ENCODE data around the gene MCCC1. TPM values are rescaled to one million over a fixed set of nuclear protein-coding genes. Genes with fewer than 3 reads are reported as not detected.
"Not testable (repeated sequence)": the region's sequence is repeated elsewhere in the genome, so short reads cannot be mapped to it uniquely, and the experiment has no call there.

The MCCC1 gene
- total and polyA plus RNA-seq, 2 of the 4 experiments (the other 2 are of a cell fraction), result 14.2 to 17.9 TPM

- DNase-seq (peak; percentile 44), ATAC-seq (ENCODE audit: low read depth) (peak; percentile 63)
- Histone ChIP-seq H3K36me3 (ENCODE audit: control insufficient read depth, insufficient read depth, low read length) (no peaks in the 10 kb centered on the region), H3K14ac (replicated peaks; ENCODE audit: low read depth, low read length) (no peak overlapping the region), H3K9me3 (ENCODE audit: control insufficient read depth, insufficient read depth, low read length) (peaks cover 2% of the 10 kb centered on the region; the same call in 1 of the 2 replicates), H3K56ac (ENCODE audit: extremely low read depth, insufficient read depth, low read length) (no peak overlapping the region), H2AFZ (replicated peaks; ENCODE audit: low read length, poor library complexity) (no peak overlapping the region), H2AK5ac (ENCODE audit: low read depth, low read length) (no peak overlapping the region), H3K4me2 (ENCODE audit: low read depth, low read length) (no peak overlapping the region), H3K27ac (ENCODE audit: insufficient read depth, low read length) (no peak overlapping the region), H3K4me1 (ENCODE audit: control insufficient read depth, insufficient read depth, low read length) (no peaks in the 10 kb centered on the region), H3K23ac (ENCODE audit: low read depth, low read length) (no peak overlapping the region), H3K79me1 (ENCODE audit: low read depth in 1 of 2, low read length in 2 of 2) (no peaks in the 10 kb centered on the region), H3K27me3 (ENCODE audit: control insufficient read depth, insufficient read depth, low read length) (no peaks in the 10 kb centered on the region), H3K9me1 (ENCODE audit: insufficient read depth, low read length) (no peaks in the 10 kb centered on the region), H2BK15ac (ENCODE audit: low read depth, low read length) (no peak overlapping the region), H4K5ac (ENCODE audit: low read depth, low read length) (no peak overlapping the region), H3K9ac (ENCODE audit: low read depth, low read length) (no peak overlapping the region), H4K91ac (ENCODE audit: insufficient read depth, low read depth, low read length) (no peak overlapping the region), H3K4me3 (ENCODE audit: insufficient read depth, low read depth, low read length) (no peak overlapping the region), H2BK5ac (ENCODE audit: low read depth, low read length, poor library complexity, severe bottlenecking) (no peak overlapping the region), H2BK120ac (ENCODE audit: low read depth, low read length) (no peak overlapping the region), H2AK9ac (replicated peaks; ENCODE audit: low read depth, low read length, poor library complexity) (no peak overlapping the region), H2BK20ac (ENCODE audit: low read depth, low read length) (no peak overlapping the region), H3K4ac (ENCODE audit: low read depth, low read length) (no peak overlapping the region), H3K18ac (ENCODE audit: low read depth, low read length) (no peak overlapping the region), H4K8ac (ENCODE audit: low read depth in 2 of 2, low read length in 2 of 2) (no peak overlapping the region), H4K20me1 (ENCODE audit: insufficient read depth, low read length) (no peaks in the 10 kb centered on the region)
- TF ChIP-seq MAFK (IDR thresholded peaks at IDR 0.05; ENCODE audit: low read depth, low read length), result peak; percentile 55; the same call in 1 of the 2 replicates
- TF ChIP-seq ELK1 (IDR thresholded peaks at IDR 0.05; ENCODE audit: borderline replicate concordance, low read depth, low read length), result no peak
- in situ Hi-C loops (cut with MboI; ENCODE audit: low sequenced_read_pairs) (no loop called here), dilution Hi-C loops (cut with HindIII; ENCODE audit: low sequenced_read_pairs, unreplicated experiment) (no loop called here), intact Hi-C loops (cut with micrococcal nuclease) (no loop called here)
- WGBS, 2 experiments (ENCODE audit: extremely low coverage in 2 of 2, insufficient read length in 1 of 2), result no CpG with 5 or more reads among the region's 2 CpGs
- BruUV-seq (replicated peaks), result no TSS peak
- CTCF ChIA-PET, result no interaction called here
- POLR2A ChIA-PET (ENCODE audit: unreplicated experiment), result no interaction called here
Observed at GRCh38 chr3:183108001-183108449, 8.7 kb upstream of the MCCC1 start.

- H2BK5ac ChIP-seq (ENCODE audit: low read depth, low read length, poor library complexity, severe bottlenecking); H2BK15ac ChIP-seq (ENCODE audit: low read depth, low read length); H4K8ac ChIP-seq (ENCODE audit: low read depth in 2 of 2, low read length in 2 of 2); H3K4ac ChIP-seq (ENCODE audit: low read depth, low read length); H3K4me1 ChIP-seq (ENCODE audit: control insufficient read depth, insufficient read depth, low read length); H3K4me3 ChIP-seq (ENCODE audit: insufficient read depth, low read depth, low read length); dilution Hi-C loops (cut with HindIII; ENCODE audit: low sequenced_read_pairs, unreplicated experiment); H2AFZ ChIP-seq (replicated peaks; ENCODE audit: low read length, poor library complexity); H3K79me1 ChIP-seq (ENCODE audit: low read depth in 1 of 2, low read length in 2 of 2); H4K5ac ChIP-seq (ENCODE audit: low read depth, low read length); H3K27ac ChIP-seq (ENCODE audit: insufficient read depth, low read length); in situ Hi-C loops (cut with MboI; ENCODE audit: low sequenced_read_pairs); H2BK120ac ChIP-seq (ENCODE audit: low read depth, low read length); H3K27me3 ChIP-seq (ENCODE audit: control insufficient read depth, insufficient read depth, low read length); POLR2A ChIA-PET (ENCODE audit: unreplicated experiment); H4K20me1 ChIP-seq (ENCODE audit: insufficient read depth, low read length); H2BK20ac ChIP-seq (ENCODE audit: low read depth, low read length); H3K23ac ChIP-seq (ENCODE audit: low read depth, low read length); H3K14ac ChIP-seq (replicated peaks; ENCODE audit: low read depth, low read length); H2AK5ac ChIP-seq (ENCODE audit: low read depth, low read length); H3K9me1 ChIP-seq (ENCODE audit: insufficient read depth, low read length); H3K36me3 ChIP-seq (ENCODE audit: control insufficient read depth, insufficient read depth, low read length); H4K91ac ChIP-seq (ENCODE audit: insufficient read depth, low read depth, low read length); ATAC-seq (ENCODE audit: low read depth); H3K18ac ChIP-seq (ENCODE audit: low read depth, low read length); H3K4me2 ChIP-seq (ENCODE audit: low read depth, low read length); H2AK9ac ChIP-seq (replicated peaks; ENCODE audit: low read depth, low read length, poor library complexity); DNase-seq; H3K9ac ChIP-seq (ENCODE audit: low read depth, low read length); BruUV-seq (replicated peaks); H3K56ac ChIP-seq (ENCODE audit: extremely low read depth, insufficient read depth, low read length); intact Hi-C loops (cut with micrococcal nuclease); H3K9me3 ChIP-seq (ENCODE audit: control insufficient read depth, insufficient read depth, low read length): not testable (repeated sequence)
- CTCF ChIA-PET, result interaction anchor here (0.7 kb wide), 1 partner anchor 154 kb away, joined by 3 read pairs; no protein-coding TSS in a partner anchor
- WGBS, 2 experiments (ENCODE audit: extremely low coverage in 2 of 2, insufficient read length in 1 of 2), result no CpG with 5 or more reads among the region's 4 CpGs
Observed at GRCh38 chr3:183107372-183107771, 8.1 kb upstream of the MCCC1 start.
